T-helper 17 cell (primary cell): ENCODE data around the gene MIF. TPM values are rescaled to one million over a fixed set of nuclear protein-coding genes. Genes with fewer than 3 reads are reported as not detected.
"Not testable (repeated sequence)": the region's sequence is repeated elsewhere in the genome, so short reads cannot be mapped to it uniquely, and the experiment has no call there.

Source experiments
- ATAC-seq: fragments of 150-1000 bp; cut with Tn5 transposase; 2 replicates; pipeline ENCODE4 v1.10.0; 2021; ENCODE audit warnings: mild to moderate bottlenecking, moderate library complexity
- DNase-seq, 3 donors: peaks; one replicate each; pipeline versions ENCODE4 v3.0.0 to v3.0.0-alpha.2; 2020 to 2021
- H3K9me3 ChIP-seq: one replicate; pipeline ENCODE4 v1.7.0; 2013; ENCODE audit warnings: low read length, mild to moderate bottlenecking; ENCODE audit not compliant: control insufficient read depth, poor library complexity, severe bottlenecking
- H3K27ac Mint-ChIP-seq: one replicate; pipeline ENCODE4 v1.8.0; 2022; ENCODE audit warnings: mild to moderate bottlenecking, moderate library complexity, mixed read lengths
- H3K27me3 Mint-ChIP-seq: one replicate; pipeline ENCODE4 v1.8.0; 2022; ENCODE audit warnings: mixed read lengths
- H3K36me3 Mint-ChIP-seq: one replicate; pipeline ENCODE4 v1.8.0; 2022; ENCODE audit warnings: low read depth, mixed read lengths
- H3K4me1 Mint-ChIP-seq: one replicate; pipeline ENCODE4 v1.8.0; 2022; ENCODE audit warnings: mild to moderate bottlenecking, mixed read lengths
- H3K4me3 Mint-ChIP-seq: one replicate; pipeline ENCODE4 v1.8.0; 2022; ENCODE audit warnings: mild to moderate bottlenecking, moderate library complexity, mixed read lengths
- total RNA-seq, 4 donors: library from RNA in 2 of 4; stranded (reverse) in 2 of 4; gene quantifications; one replicate each; pipeline ENCODE4 v1.2.3 and lab custom pipeline; 2022 to 2026

Gene MIF
- total RNA-seq, 2 donors from 2014 or later = 219 to 223 TPM

DNA sequence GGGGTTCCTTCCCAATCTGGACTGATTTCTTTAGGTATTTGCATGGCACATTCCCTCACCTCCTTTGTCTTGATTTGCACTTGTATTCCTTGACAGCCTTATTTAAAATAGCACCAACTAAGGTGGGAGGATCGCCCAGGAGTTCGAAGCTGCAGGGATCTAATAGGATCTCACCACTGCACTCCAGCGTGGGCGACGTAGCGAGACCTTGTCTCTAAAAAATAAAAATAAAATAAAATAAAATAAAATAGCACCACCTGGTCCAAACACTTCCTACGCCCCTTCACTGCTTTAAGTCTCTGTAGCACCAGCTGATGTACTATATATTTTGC, 35.7 kb upstream of the MIF start:
- no peaks in the 10 kb centered on the region for H3K36me3 Mint-ChIP-seq

DNA sequence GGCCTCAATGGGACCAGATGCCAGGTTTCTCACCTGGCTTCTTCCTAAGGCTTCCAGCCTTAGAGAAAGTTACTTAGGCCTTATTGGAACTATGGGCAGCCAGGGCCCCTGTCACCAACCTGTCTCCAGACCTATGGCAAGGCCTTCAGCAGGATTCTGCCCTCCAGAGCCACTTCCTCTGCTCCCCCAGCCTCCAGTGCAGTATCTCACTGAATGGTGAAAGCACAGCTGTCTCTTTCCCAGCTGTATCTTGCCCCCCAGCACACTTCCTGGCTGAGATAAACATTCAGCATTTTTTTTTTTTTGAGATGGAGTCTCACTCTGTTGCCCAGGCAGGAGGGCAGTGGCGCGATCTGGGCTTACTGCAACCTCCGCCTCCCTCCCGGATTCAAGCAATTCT, 35.0 kb upstream of the MIF start:
- ATAC-seq = no peak
- Mint-ChIP-seq H3K27me3 (no peaks in the 10 kb centered on the region), H3K4me1 (peaks cover 16% of the 10 kb centered on the region), H3K4me3 (no peak overlapping the region), H3K27ac (no peak overlapping the region), H3K36me3 (no peaks in the 10 kb centered on the region)
- no peak for DNase-seq
- H3K9me3 ChIP-seq = no peaks in the 10 kb centered on the region

More for the DNA sequence above, 35.7 kb upstream of the MIF start:
- no peaks in the 10 kb centered on the region for H3K9me3 ChIP-seq
- no peak for DNase-seq
- ATAC-seq = no peak
- peak overlapping the region; percentile 74 for H3K27ac Mint-ChIP-seq
- peak overlapping the region; percentile 94 for H3K4me3 Mint-ChIP-seq
- H3K4me1 Mint-ChIP-seq = peaks cover 16% of the 10 kb centered on the region
- H3K27me3 Mint-ChIP-seq = no peaks in the 10 kb centered on the region

DNA sequence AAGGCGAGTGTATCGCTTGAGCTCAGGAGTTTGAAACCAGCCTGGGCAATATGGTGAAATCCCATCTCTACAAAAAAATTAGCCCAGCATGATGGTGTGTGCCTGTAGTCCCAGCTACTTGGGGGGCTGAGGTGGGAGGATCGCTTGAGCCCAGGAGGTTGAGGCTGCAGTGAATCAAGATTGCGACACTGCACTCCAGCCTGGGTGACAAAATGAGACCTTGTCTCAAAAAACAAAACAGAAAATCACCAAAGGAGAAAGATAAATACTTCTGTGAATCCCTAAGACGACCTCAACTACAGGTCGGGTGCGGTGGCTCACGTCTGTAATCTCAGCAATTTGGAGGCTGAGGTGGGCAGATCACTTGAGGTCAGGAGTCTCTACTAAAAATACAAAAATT, 34.0 kb upstream of the MIF start:
- not testable (repeated sequence) for H3K27me3 Mint-ChIP-seq, H3K4me3 Mint-ChIP-seq, H3K27ac Mint-ChIP-seq, ATAC-seq, DNase-seq, H3K9me3 ChIP-seq, H3K36me3 Mint-ChIP-seq
- H3K4me1 Mint-ChIP-seq = peaks cover 16% of the 10 kb centered on the region

DNA sequence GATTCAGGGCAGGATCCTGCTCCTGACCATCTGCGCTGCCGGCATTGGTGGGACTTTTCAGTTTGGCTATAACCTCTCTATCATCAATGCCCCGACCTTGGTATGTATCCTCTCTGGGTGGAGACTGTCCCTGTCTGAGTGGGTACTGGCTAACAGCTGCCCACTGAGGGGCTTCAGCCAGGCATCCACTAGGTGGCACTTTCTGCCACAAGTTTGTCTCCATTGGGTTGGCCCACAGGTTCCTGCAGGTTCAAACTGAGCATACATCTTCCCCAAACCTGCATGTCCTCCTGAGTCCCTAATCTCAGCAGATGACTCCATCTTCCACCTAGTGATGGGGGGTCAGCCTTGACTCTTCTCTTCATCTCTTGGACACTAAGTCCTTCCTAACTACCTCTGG, 32.1 kb upstream of the MIF start:
- no peak for ATAC-seq
- H3K36me3 Mint-ChIP-seq = peaks cover 2% of the 10 kb centered on the region
- H3K4me3 Mint-ChIP-seq = no peak overlapping the region
- no peaks in the 10 kb centered on the region for H3K9me3 ChIP-seq
- H3K27me3 Mint-ChIP-seq = no peaks in the 10 kb centered on the region
- DNase-seq = no peak
- peak overlapping the region; percentile 24 for H3K27ac Mint-ChIP-seq
- H3K4me1 Mint-ChIP-seq = peaks cover 16% of the 10 kb centered on the region

DNA sequence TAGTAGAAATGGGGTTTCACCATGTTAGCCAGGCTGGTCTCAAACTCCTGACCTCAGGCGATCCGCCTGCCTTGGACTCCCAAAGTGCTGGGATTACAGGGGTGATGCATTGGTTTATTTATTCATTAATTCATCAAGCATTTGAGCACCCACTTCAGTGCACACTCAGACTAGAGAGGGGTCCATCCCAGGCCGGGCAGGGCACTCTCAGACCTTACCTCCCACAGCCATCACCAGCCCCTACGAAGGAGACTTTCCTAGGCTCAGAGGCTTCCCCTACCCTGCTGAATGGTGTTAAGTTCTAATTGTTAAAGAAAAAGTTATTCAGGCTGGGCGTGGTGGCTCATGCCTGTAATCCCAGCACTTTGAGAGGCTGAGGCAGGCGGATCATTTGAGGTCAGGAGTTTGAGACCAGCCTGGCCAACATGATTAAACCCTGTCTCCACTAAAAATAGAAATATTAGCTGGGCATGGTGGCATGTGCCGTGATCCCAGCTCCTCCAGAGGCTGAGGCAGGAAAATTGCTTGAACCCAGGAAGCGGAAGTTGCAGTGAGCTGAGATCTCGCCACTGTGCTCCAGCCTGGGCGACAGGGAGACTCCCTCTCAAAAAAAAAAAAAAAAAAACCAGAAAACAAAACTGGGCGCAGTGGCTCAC, 29.6 kb upstream of the MIF start:
- not testable (repeated sequence) for H3K36me3 Mint-ChIP-seq, H3K4me3 Mint-ChIP-seq, H3K27ac Mint-ChIP-seq, DNase-seq, H3K9me3 ChIP-seq, H3K27me3 Mint-ChIP-seq, ATAC-seq
- peaks cover 10% of the 10 kb centered on the region for H3K4me1 Mint-ChIP-seq

DNA sequence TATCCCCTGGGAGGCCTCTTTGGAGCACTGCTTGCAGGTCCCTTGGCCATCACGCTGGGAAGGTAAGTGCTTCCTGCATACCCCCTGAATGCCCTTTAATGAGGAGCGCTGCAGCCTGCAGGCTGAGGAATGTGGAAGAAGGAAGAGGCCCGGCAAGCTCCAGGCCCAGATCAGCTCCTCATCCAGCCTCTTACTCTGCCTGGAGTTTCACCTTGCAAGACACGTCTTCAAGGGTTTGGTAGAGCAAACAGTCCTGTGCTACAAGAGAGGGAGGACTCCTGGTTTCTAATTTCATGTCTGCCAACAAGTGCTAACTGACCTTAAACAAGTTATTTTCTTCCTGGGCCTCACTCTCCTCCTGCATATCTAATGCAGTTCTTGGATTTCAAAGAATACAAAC, 25.6 kb upstream of the MIF start:
- H3K9me3 ChIP-seq = no peaks in the 10 kb centered on the region
- Mint-ChIP-seq H3K4me1 (peaks cover 3% of the 10 kb centered on the region), H3K27ac (no peak overlapping the region), H3K4me3 (no peak overlapping the region), H3K27me3 (no peaks in the 10 kb centered on the region), H3K36me3 (peaks cover 4% of the 10 kb centered on the region)
- no peak for DNase-seq
- no peak for ATAC-seq

DNA sequence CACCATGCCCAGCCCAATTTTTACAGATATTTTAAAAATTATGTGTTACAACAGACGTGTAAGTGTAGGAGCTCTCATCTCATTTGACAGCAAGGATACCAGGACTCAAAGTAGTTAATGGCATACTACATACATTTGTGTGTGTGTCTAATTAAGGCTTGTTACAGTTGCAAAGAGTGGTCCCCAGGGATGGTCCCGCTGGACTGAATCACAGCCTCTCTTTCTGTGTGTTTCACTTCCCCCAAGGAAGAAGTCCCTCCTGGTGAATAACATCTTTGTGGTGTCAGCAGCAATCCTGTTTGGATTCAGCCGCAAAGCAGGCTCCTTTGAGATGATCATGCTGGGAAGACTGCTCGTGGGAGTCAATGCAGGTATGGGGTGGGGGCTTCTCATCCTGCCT, 19.3 kb upstream of the MIF start:
- peaks cover 2% of the 10 kb centered on the region for H3K4me1 Mint-ChIP-seq
- DNase-seq (no peak), ATAC-seq (no peak)
- no peak overlapping the region for H3K27ac Mint-ChIP-seq
- peaks cover 2% of the 10 kb centered on the region for H3K36me3 Mint-ChIP-seq
- H3K27me3 Mint-ChIP-seq = no peaks in the 10 kb centered on the region
- no peaks in the 10 kb centered on the region for H3K9me3 ChIP-seq
- no peak overlapping the region for H3K4me3 Mint-ChIP-seq

DNA sequence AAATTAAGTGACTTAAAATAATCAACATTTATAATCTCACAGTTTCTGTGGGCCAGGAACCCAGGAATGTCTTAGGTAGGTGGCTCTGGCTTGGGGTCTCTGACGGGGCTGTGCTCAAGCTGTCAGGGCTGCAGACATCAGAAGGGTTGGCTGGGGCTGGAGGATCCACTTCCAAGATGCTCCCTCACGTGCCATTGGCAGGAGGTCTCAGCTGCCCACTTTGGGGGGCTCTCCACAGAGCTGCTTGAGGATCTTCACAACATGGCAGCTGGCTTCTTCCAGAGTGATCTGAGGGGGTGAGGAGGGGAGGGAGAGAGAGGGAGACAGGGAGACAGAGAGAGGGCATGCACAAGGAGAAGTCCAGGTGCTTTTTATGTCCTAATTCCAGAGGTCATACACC, 18.4 kb upstream of the MIF start:
- Mint-ChIP-seq H3K36me3 (peaks cover 4% of the 10 kb centered on the region), H3K4me3 (no peak overlapping the region), H3K27me3 (no peaks in the 10 kb centered on the region), H3K4me1 (peaks cover 2% of the 10 kb centered on the region), H3K27ac (no peak overlapping the region)
- DNase-seq (no peak), ATAC-seq (no peak)
- no peaks in the 10 kb centered on the region for H3K9me3 ChIP-seq

DNA sequence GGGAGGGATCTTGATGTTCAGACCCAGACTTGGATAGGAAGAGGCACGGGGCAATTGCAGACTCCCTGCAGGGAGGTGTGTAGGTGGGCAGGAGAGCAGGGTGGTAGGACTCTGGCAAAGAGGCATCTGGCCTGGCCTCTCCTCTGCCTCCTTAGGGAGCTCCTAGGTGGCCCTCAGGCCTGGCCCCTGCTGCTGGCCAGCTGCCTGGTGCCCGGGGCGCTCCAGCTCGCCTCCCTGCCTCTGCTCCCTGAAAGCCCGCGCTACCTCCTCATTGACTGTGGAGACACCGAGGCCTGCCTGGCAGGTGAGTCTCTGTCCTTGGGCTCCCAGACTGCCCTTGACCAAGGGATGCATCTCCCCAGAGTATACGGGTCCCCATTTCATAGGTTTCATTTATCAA, 16.6 kb upstream of the MIF start:
- Mint-ChIP-seq H3K27me3 (no peaks in the 10 kb centered on the region), H3K36me3 (peaks cover 13% of the 10 kb centered on the region), H3K4me1 (peaks cover 7% of the 10 kb centered on the region)

DNA sequence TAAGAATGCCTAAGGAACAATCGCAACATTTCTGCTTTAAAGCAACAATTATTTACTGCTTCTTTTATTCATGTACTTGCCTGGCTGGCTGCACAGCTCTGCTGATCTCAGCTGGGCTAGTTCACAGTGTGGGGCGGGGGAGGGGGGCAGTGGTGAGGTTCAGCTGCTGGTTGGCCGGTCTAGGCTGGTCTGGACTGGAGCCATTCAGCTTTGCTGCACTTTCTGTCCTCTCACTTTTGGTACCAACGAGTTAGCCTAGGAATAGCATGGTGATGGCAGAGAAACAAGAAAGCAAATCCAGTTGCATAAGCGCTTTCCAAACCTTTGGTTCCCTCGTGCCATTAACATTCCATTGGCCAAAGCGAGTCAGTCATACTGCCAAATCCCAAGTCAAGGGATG, 16.0 kb upstream of the MIF start:
- ATAC-seq (no peak), DNase-seq (no peak)
- Mint-ChIP-seq H3K4me3 (no peak overlapping the region), H3K36me3 (peaks cover 13% of the 10 kb centered on the region), H3K27ac (no peak overlapping the region), H3K4me1 (peaks cover 7% of the 10 kb centered on the region), H3K27me3 (no peaks in the 10 kb centered on the region)
- no peaks in the 10 kb centered on the region for H3K9me3 ChIP-seq

More for the DNA sequence above, 16.6 kb upstream of the MIF start:
- no peak overlapping the region for H3K4me3 Mint-ChIP-seq
- ATAC-seq (no peak), DNase-seq (no peak)
- H3K27ac Mint-ChIP-seq = no peak overlapping the region
- H3K9me3 ChIP-seq = no peaks in the 10 kb centered on the region

DNA sequence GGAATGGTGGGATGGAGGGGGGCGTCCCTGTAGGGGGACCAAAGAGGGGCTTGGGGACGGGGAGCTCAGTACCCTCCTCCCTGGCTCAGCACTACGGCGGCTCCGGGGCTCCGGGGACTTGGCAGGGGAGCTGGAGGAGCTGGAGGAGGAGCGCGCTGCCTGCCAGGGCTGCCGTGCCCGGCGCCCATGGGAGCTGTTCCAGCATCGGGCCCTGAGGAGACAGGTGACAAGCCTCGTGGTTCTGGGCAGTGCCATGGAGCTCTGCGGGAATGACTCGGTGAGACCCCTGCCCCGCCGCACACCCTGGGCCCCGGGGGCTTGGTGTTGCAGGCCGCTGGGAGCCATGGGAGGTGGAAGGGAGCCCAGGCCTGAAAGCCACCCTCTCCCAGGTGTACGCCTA, 11.8 kb upstream of the MIF start:
- Mint-ChIP-seq H3K36me3 (peaks cover 13% of the 10 kb centered on the region), H3K27ac (no peak overlapping the region), H3K4me1 (peaks cover 5% of the 10 kb centered on the region), H3K27me3 (no peaks in the 10 kb centered on the region), H3K4me3 (no peak overlapping the region)
- no peaks in the 10 kb centered on the region for H3K9me3 ChIP-seq
- ATAC-seq (no peak), DNase-seq (no peak)

DNA sequence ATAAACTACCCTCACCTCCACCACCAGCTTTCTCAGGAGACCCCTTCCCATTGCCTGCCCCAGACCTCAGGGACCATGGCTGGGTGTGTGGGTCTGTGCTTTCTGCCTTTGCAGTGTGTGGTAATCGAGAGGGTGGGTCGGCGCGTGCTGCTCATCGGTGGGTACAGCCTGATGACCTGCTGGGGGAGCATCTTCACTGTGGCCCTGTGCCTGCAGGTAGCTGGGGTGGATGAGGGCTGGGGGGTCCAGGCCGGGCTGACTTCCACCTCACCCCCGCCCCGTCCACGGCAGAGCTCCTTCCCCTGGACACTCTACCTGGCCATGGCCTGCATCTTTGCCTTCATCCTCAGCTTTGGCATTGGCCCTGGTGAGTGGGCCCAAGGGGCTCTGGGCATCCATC, 10.5 kb upstream of the MIF start:
- DNase-seq (no peak), ATAC-seq (no peak)
- peaks cover 5% of the 10 kb centered on the region for H3K4me1 Mint-ChIP-seq
- no peak overlapping the region for H3K27ac Mint-ChIP-seq
- H3K9me3 ChIP-seq = no peaks in the 10 kb centered on the region
- H3K36me3 Mint-ChIP-seq = peaks cover 13% of the 10 kb centered on the region
- H3K27me3 Mint-ChIP-seq = no peaks in the 10 kb centered on the region
- H3K4me3 Mint-ChIP-seq = no peak overlapping the region

DNA sequence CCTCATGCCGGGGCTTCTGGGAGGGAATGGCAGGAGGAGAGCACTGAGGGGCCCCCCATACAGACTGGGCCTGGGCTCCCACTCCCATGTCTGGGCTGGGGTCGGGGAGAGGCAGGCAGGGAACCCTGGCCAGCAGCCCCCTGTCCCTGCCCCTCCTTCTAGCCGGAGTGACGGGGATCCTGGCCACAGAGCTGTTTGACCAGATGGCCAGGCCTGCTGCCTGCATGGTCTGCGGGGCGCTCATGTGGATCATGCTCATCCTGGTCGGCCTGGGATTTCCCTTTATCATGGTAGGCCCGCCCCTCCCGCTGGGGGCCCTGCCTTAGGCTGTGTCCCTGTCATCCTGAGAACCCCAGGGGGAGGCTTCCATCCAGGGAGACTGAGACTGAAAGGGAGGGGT, 10.0 kb upstream of the MIF start:
- H3K36me3 Mint-ChIP-seq = peaks cover 13% of the 10 kb centered on the region
- DNase-seq (no peak), ATAC-seq (no peak)
- H3K4me1 Mint-ChIP-seq = peaks cover 5% of the 10 kb centered on the region
- H3K27ac Mint-ChIP-seq = no peak overlapping the region
- no peaks in the 10 kb centered on the region for H3K27me3 Mint-ChIP-seq
- no peak overlapping the region for H3K4me3 Mint-ChIP-seq
- no peaks in the 10 kb centered on the region for H3K9me3 ChIP-seq

DNA sequence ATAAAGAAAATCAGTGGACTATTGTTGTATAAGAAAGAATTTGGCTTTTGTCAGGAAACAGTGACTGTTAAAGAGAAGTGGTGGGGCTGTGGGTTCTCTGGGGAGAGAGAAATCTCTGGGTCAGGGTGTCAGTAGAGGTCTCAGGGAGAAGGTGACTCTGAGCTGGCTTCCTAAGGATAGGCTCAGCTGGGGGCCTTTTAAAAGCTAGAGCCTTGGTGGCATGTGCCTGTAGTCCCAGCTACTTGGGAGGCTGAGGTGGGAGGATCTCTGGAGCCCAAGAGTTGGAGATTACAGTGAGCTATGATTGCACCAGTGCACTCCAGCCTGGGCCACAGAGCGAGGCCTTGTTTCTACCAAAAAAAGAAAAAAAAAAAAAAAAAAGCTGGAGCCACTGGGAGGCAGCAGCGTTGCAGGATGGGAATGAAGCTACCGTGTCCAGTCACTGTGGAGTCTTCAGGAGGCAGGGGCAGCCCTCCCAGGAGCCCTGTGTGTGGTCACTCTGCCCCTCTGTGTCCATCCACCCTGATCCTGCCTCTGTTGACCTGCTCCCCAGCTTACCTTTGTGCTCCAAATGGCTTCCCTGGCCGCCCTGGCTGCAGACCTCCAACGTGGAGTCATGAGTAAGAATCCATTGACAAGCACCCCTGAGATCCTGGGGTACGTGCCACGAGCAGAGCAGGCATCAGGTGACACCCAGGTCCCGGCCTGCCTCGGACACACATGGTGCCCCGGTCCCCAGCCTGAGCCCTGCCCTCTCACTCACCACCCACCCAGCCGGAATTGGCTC, 5.4 kb upstream of the MIF start:
- Mint-ChIP-seq H3K27me3 (no peaks in the 10 kb centered on the region), H3K4me3 (no peak overlapping the region), H3K4me1 (peaks cover 9% of the 10 kb centered on the region), H3K36me3 (no peaks in the 10 kb centered on the region), H3K27ac (no peak overlapping the region)
- DNase-seq (no peak), ATAC-seq (no peak)
- H3K9me3 ChIP-seq = no peaks in the 10 kb centered on the region
